Thyroid gland (tissue), 4 donors: Measurements from ENCODE around the gene TRIM47. TPM values are rescaled to one million over a fixed set of nuclear protein-coding genes. Genes with fewer than 3 reads are reported as not detected.
A peak's percentile ranks its signal among the peaks of the same experiment; 100 is the strongest.

ENCODE experiments used
- DNase-seq, 2 donors: peaks; one replicate each; pipeline ENCODE4 v3.0.0-alpha.2; 2019
- H3K27ac ChIP-seq, 3 donors: fragments of 200-600 bp; sonication (generic); 1 replicate in 2 of 3; 2 replicates in 1 of 3; pipeline ENCODE4 v1.5.1; 2016 to 2019; ENCODE audit warnings: mild to moderate bottlenecking in 1 of 3, moderate library complexity in 1 of 3
- H3K27me3 ChIP-seq: fragments of 200-600 bp; sonication (generic); one replicate; pipeline ENCODE4 v1.5.1; 2019
- H3K36me3 ChIP-seq, 2 donors: fragments of 200-600 bp; sonication (generic); one replicate each; pipeline ENCODE4 v1.5.1; 2016 to 2019
- H3K4me1 ChIP-seq, 2 donors: fragments of 200-600 bp; sonication (generic); one replicate each; pipeline ENCODE4 v1.5.1; 2017 to 2019
- H3K4me3 ChIP-seq, 3 donors: fragments of 200-600 bp; sonication (generic); replicated peaks in 1 of 3; 1 replicate in 2 of 3; 2 replicates in 1 of 3; pipeline ENCODE4 v1.5.1; 2016; ENCODE audit warnings: mild to moderate bottlenecking in 1 of 3
- H3K9me3 ChIP-seq: fragments of 200-600 bp; sonication (generic); one replicate; pipeline ENCODE4 v1.5.1; 2017
- POLR2A ChIP-seq, 2 donors: fragments of 450-650 bp; IDR thresholded peaks; one replicate each; pipeline ENCODE4 v1.6.1; 2017; ENCODE audit warnings: antibody characterized with exemption in 2 of 2, mild to moderate bottlenecking in 2 of 2, moderate library complexity in 1 of 2
- WGBS, 2 donors: methylation state at CpG; one replicate each; pipeline ENCODE4 v1.1.5; 2017; 5-methylcytosine and 5-hydroxymethylcytosine counted together
- intact Hi-C: fragments of 100-400 bp; cut with DNase I; formaldehyde crosslinking; loops from one replicate; pipeline ENCODE4 v1.15.1; 2023
- total RNA-seq, 4 donors: library from RNA; depleted of rRNA; stranded (reverse); fragments of >200 nt; gene quantifications; one replicate each; pipeline ENCODE4 v1.2.3, GENCODE V29; 2016
- TF ChIP-seq, protein P1 (sequence below), 6 experiments: fragments of 200-600 bp in 3 of 6; fragments of 450-650 bp in 3 of 6; sonication (generic) in 3 of 6; IDR thresholded peaks; one replicate each; pipeline ENCODE4 v1.5.1; 2016 to 2019; ENCODE audit warnings: antibody characterized with exemption in 6 of 6, mild to moderate bottlenecking in 2 of 6, inconsistent platforms in 1 of 6, moderate library complexity in 1 of 6

Gene TRIM47
- total RNA-seq, 4 donors from 2014 or later = 14.7 to 27.8 (median 19.7) TPM

DNA sequence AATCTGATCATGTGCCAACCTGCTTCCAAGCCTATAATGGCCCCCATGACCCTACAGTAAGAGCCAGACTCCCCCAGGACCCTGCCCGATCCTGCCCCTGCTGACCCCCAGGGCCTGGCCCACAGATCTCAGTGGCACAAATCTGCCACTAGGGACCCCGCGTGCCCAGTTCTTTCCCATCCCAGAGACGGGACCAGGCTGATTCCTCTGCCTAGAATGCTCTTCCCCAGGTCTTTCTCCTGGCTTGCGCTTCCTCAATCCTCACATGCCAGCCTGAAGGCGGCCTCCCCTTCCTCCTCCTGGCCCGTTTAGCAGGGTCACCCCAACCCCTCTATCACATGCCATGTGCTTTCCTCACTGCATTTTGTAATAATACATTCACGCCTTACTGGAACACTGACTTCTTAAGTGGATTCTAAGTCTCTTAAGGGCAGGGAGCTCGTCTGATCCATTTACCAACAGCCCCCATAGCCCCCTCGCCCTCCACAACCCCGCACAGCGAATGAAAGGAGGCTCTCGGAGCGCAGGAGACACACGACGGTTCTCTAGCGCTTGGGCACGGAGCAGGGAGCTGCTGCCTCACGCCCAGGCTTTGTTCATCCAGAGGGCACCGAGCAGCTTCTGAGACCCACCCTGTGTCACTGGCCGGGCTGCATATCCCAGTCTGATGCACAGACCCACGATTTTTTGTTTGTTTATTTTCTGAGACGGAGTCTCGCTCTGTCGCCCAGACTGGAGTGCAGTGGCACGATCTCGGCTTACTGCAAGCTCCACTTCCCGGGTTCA lies 17.2 kb upstream of the TRIM47 start:
- Histone ChIP-seq H3K36me3 (peaks cover 27 to 28% of the 10 kb centered on the region in 2 donors), H3K27ac (peak overlapping the region; percentile 84 to 92 (median 84)), H3K27me3 (no peaks in the 10 kb centered on the region), H3K9me3 (no peaks in the 10 kb centered on the region), H3K4me3 (peak overlapping the region in 2 of 3 donors; percentile 22 to 56), H3K4me1 (peaks cover 7 to 23% of the 10 kb centered on the region in 2 donors)
- intact Hi-C loops = no loop called here
- no peak for TF ChIP-seq POLR2A (IDR thresholded peaks at IDR 0.05)
- TF ChIP-seq, protein P1, sequence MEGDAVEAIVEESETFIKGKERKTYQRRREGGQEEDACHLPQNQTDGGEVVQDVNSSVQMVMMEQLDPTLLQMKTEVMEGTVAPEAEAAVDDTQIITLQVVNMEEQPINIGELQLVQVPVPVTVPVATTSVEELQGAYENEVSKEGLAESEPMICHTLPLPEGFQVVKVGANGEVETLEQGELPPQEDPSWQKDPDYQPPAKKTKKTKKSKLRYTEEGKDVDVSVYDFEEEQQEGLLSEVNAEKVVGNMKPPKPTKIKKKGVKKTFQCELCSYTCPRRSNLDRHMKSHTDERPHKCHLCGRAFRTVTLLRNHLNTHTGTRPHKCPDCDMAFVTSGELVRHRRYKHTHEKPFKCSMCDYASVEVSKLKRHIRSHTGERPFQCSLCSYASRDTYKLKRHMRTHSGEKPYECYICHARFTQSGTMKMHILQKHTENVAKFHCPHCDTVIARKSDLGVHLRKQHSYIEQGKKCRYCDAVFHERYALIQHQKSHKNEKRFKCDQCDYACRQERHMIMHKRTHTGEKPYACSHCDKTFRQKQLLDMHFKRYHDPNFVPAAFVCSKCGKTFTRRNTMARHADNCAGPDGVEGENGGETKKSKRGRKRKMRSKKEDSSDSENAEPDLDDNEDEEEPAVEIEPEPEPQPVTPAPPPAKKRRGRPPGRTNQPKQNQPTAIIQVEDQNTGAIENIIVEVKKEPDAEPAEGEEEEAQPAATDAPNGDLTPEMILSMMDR (IDR thresholded peaks at IDR 0.05) = peak in 2 of 6 experiments; percentile 13 to 16
- DNase-seq = peak; percentile 41 to 42
- 26 to 29% methylated on average over 19 to 28 of the region's 28 CpGs for WGBS, 2 donors

DNA sequence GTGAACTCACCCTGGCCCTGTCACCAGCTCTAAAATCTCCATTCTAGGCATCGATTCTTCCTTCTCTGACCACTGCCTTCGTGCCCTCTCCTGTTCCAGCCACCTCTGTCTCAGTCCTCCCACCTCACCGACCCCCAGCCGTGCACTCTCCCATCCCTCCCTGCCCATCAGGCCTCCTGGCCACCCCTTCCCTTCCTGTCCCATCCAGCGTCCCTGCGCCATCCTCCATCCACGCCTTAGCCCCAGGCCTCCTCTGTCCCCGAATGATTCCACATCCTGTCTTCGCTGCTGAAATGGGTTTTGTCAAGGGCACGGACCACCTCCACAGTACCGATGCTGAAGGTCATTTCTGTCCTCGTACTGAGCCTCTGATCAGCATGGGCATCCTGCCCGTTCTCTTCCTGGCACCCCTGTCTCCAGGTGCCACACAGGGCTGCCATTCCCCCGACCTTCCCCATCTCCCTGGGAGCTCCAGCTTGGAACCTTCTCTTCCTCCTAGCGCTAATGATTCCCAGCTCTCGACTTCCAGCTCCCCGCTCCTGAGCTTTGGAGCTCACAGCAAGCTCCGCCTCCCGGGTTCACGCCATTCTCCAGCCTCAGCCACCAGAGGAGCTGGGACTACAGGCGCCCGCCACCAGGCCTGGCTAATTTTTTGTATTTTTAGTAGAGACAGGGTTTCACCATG lies 15.8 kb upstream of the TRIM47 start:
- intact Hi-C loops = no loop called here
- 82 to 90% methylated on average over 22 of the region's 22 CpGs for WGBS, 2 donors
- DNase-seq = no peak
- H3K4me3 ChIP-seq = no peak overlapping the region
- no peak for TF ChIP-seq POLR2A (IDR thresholded peaks at IDR 0.05)
- TF ChIP-seq, protein P1 (IDR thresholded peaks at IDR 0.05) = no peak
- peaks cover 16 to 18% of the 10 kb centered on the region in 2 donors for H3K36me3 ChIP-seq
- no peaks in the 10 kb centered on the region for H3K27me3 ChIP-seq
- peaks cover 7 to 23% of the 10 kb centered on the region in 2 donors for H3K4me1 ChIP-seq
- H3K9me3 ChIP-seq = no peaks in the 10 kb centered on the region
- H3K27ac ChIP-seq = peak overlapping the region in 1 of 3 donors; percentile 50

DNA sequence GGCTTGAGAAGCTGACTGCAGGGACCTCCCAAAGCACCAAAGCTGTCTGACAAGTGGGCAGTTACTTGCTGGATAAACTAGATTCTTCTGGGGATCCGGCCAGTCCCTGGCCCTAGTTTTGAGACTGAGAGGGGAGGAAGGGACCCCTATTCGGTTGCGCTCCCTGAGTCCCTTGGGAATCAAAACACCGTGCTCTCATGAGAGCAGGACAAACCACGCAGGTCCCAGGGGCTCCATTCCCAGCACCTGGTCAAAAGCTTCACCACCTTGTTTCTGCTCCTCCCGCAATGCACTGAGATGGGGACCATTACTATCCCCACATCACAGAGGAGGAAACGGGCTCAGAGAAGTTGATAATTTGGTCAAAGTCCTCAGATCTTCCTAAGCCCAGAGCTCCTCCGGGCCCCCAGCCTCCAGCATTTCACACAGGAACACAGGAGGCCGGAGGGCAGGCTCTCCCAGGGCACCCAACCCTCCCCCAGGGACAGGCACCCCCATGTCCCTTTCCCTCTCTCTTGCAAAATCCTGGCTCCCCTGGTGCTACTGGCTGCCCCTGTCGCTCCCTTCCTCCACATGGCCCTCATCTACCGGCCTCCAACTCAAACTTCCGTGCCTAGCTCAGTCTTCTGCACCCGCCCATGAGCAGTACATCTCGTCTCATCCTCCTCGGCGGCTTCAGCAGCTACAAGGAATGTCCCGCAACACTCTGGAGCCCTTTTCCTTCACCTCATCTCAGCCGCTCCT lies 15.1 kb upstream of the TRIM47 start:
- Histone ChIP-seq H3K36me3 (peaks cover 9 to 14% of the 10 kb centered on the region in 2 donors), H3K9me3 (no peaks in the 10 kb centered on the region), H3K27me3 (no peaks in the 10 kb centered on the region), H3K27ac (no peak overlapping the region), H3K4me3 (no peak overlapping the region), H3K4me1 (peaks cover 7 to 23% of the 10 kb centered on the region in 2 donors)
- TF ChIP-seq POLR2A (IDR thresholded peaks at IDR 0.05) = no peak
- TF ChIP-seq, protein P1 (IDR thresholded peaks at IDR 0.05) = no peak
- no peak for DNase-seq
- 93 to 94% methylated on average over 18 of the region's 18 CpGs for WGBS, 2 donors
- intact Hi-C loops = no loop called here

DNA sequence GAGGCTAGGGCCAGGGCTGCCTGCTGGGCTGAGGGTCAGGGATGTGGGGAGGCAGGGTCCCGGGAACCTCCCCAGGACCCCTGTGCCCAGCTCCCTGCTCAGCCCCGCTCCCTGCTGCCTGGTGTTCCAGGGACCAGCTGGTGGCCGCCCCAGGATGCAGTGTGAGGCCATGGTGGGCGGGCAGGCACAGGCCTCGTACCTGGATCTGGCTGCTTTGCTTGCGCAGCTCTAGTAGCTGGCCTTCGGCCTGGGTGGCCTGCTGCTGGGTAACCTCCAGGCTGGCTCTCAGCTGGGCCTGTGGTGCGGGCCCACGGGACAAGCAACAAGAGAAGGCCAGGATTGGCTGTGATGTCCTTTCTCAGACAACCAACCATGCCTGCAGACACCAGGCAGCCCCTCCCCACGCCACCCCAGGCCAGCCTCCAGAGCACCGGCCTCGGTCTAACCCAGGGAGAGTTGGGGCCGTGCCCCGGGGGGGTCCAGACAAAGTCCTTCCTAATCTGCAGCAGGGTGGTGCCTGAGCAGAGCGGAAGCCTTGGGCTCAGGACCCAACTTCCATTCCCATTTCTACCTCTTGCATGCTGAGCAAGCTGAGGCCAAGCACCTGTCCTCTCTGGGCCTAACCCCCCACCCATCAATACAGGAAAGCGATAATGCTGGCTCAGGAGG lies 14.3 kb upstream of the TRIM47 start:
- intact Hi-C loops = no loop called here
- 94 to 100% methylated on average over 3 to 7 of the region's 16 CpGs for WGBS, 2 donors
- Histone ChIP-seq H3K27ac (no peak overlapping the region), H3K4me3 (no peak overlapping the region), H3K36me3 (peaks cover 8 to 14% of the 10 kb centered on the region in 2 donors), H3K9me3 (no peaks in the 10 kb centered on the region), H3K4me1 (peaks cover 7 to 23% of the 10 kb centered on the region in 2 donors), H3K27me3 (no peaks in the 10 kb centered on the region)
- DNase-seq = no peak
- no peak for TF ChIP-seq POLR2A (IDR thresholded peaks at IDR 0.05)
- TF ChIP-seq, protein P1 (IDR thresholded peaks at IDR 0.05) = no peak
